Stimulated activated CD8-positive, alpha-beta memory T cell treated with anti-CD3 and anti-CD28 coated beads, Interleukin-2, amount 100 ng/mL, for 1 hour (primary cell): Measurements from ENCODE around the gene CAST.
A peak's percentile ranks its signal among the peaks of the same experiment; 100 is the strongest.
"Not testable (repeated sequence)": the region's sequence is repeated elsewhere in the genome, so short reads cannot be mapped to it uniquely, and the experiment has no call there.

ENCODE experiments used
- DNase-seq, 2 donors: peaks; one replicate each; pipeline ENCODE4 v3.0.0-alpha.2; 2020; ENCODE audit warnings: low read depth in 2 of 2

The CAST gene

DNA sequence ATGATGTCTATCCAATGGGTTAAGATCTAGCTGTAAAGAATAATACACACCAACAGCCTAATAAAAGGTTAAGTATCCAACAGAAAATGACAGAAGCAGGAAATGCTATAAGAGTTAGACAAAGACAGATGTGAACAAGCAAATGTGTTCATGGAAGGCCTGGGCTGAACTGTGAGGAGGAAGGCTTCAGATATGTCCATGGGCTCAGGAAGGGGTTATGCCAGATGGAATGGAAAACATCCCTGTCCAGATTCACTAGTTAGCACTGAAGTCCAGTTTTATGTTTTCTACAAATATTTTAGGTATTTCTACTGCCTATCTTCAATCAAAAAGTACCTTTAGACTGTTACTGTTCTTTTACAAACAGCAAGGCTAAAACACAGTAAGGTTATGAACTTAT is 118.5 kb downstream of the CAST start:
- no peak for DNase-seq

DNA sequence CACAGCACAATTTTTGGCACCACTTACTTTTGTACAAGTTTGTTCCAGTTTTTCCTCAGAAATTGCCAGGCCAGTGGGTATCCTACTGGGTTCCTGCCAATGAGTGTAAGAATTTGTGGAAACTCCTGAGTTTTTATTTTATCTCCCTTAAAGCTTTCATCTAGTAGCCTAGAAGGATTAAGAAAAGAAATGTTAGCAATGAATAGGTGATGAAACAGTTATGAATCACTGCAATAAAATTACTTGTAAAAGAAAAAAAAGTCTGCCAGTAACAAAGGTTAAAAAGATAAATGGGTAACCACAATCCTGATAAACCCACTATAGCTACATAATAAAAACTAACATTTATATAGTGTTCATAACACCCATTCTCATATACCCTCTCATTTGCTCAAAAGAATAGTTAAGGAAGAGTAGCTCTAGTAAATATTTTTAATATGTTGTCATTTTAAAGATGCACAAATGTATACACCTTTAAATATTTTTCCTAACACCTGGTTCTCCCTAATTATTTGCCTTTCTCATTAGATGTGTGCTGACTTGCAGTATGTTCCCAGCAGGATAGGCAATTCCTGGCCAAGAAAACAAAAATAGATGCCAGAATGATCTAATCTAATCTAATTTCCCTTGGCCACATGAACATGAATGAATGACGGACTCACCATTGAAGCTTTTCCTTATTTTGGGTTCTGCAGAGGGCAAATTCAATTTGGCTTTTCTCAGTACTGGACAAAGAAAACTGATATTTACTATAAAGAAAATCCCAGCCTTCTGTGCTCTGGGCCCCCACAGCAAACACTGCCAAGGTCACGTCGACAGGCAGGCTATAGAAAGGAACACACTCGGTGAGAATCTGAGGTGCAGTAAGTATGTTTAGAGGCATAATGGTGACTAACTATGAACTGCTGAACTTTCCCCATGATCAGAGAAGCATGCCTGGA is 119.1 kb downstream of the CAST start:
- no peak for DNase-seq

DNA sequence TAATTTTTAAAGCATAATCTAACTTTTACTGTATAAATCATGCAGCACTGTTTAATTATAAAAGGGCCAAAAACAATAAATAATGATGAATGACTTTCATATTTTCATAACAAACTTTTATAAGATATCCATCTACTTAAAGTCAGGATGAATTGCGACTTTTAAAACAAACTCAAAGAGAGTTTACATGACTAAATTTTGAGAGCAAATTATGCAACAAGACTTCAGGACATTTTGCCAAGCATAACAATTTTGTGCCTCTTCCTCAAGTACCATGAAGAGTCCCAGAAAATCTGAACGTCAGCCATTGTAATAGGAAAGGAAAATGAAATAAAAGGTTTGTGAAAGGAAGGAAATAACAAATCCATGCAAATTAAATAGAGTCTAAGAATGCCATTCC is 121.2 kb downstream of the CAST start:
- no peak for DNase-seq

DNA sequence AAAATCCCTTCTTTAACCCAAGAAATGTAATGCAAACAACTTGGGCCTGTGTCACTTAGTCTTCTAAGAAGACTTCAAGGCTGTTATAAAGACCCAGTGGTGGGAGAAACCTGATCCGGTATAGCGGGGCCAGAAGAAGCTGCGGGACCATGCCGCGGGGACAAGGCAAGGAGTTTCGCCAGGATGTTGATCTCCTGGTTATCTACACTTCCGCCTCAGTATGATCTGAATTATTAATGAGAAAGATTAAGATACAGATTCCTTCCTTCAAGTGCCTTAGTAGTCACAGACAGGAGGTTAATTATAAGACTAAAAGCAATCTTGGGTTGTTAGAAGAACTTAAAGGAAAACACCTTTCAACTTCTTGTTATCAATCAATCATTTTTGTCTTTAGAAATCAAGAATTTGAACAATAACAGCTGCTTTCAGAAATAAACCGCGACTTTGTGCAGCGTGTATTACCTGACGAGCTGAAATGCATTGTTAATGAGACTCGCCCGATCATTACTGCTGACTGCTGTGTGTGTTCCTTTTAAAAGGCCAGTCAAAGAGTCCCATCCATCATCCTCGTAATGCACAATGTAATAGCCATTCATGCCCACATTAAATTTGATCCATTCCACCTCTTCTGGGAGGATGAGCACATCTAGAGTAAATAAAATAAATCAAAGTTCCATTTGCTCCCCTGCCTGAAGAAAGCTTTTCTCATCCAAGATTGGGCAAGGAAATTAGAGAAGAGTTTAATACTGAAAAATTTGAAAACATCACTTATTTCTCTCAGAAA is 123.3 kb downstream of the CAST start:
- DNase-seq: no peak

- no peak for DNase-seq
Observed at GRCh38 chr5:96788112-96788749, 126.1 kb downstream of the CAST start.

DNA sequence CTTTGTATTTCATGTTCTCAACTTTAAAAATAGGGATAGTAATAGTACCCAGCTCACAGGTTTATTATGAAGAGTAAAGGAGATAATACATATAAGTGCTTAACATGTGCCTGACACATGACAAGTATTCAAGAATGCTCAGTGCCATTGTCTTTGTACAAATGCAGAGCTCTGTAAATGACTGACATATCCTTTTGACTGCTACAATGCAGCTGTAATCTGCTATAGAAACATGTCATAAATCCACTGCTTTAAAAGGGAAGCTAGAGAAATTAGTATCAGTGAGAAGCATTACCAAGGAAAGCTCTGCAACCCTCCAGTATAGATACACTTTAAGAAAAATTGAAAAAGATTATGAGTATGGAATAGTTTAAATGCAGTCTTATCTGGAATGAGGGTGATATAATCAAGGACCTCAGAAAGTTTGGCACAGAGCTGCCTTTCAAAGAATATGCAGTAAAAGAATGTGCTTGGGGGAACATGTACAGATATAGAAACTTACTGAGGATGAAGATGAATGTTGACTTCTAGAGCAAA is 127.7 kb downstream of the CAST start:
- DNase-seq: no peak

GRCh38 chr5:96790961-96791504 is 128.9 kb downstream of the CAST start:
- DNase-seq: no peak

DNA sequence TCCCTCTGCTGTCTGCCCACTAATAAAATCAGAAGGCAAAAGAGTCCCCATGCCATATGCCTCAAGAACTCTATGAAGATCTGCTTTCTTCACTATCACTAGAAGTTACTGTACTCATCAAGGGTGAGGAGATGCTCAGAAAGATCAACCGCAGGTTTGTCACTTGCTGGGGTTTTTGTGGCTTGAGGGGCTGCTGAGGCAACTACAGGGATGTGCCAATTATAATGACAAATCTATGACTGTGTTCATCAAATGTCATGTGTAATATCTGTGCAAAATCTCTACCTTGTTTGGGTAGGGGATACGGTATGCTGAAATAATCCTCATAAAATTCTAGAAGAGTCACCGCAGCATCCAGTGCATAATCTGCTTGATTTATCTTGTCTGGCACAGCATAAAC is 132.6 kb downstream of the CAST start:
- DNase-seq: peak; percentile 18 to 35

DNA sequence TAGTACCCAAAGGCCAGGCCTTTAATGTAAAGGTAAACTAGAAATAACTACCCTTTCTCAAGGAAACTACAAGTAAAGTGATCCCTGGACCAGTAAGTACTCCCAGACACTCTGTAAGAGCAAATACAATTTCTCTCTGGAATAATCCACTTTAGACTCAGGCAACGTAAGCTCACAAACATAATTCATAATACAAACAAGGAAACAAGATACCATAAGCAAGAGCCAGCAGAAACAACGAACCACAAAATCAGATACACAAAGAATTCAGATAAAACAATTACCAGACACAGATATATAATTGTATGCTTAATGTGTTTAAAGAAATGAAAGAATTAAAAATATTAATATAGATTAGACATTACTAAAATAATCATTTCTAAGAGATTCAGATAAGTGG is 133.4 kb downstream of the CAST start:
- no peak for DNase-seq

GRCh38 chr5:96796434-96796833 is 134.3 kb downstream of the CAST start:
- DNase-seq: no peak

- DNase-seq: not testable (repeated sequence)
Observed at GRCh38 chr5:96801718-96802117, 139.5 kb downstream of the CAST start.

GRCh38 chr5:96807075-96807654 is 145.0 kb downstream of the CAST start:
- DNase-seq: no peak

- DNase-seq: no peak
Observed at GRCh38 chr5:96808541-96808828, 146.3 kb downstream of the CAST start.

GRCh38 chr5:96808868-96809558 is 146.8 kb downstream of the CAST start:
- no peak for DNase-seq

DNA sequence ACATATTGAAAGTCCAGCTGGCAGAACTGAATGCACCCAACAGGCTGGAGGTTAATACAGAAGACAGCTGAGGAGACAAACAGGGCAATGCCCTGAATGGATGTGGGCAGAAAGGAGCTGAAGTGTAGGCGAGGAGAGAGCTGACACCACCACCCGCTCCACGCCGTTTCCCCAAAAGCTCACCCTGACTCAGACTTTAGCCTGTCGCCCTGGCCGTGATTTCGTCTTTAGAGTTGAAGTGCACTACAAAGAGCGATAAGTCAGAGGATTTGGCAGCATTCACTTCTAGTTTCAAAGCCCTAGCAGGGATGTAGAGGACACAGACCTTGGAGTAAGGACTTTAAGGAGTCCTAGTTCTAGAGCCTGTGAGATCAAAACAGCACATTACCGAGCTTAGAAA is 147.7 kb downstream of the CAST start:
- DNase-seq: no peak

DNA sequence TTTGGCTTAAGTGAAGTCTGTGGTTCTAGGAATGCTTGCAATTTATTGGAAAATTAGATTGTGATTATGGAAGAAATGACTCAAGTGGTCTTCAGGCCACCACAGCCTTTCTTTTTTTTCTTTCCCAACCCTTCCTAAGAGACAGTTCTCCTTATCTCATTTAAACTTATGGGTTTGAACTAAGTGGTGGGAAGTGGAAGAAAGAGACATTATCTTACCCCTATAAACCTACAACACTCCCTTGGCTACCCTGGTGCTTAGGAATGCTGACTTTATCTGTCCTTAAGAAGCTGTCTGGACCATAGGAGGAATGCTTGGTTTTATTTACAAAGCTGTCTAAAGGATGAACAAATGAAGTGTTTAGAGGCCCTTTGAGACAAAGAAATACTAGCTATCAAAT is 150.7 kb downstream of the CAST start:
- DNase-seq: no peak

DNA sequence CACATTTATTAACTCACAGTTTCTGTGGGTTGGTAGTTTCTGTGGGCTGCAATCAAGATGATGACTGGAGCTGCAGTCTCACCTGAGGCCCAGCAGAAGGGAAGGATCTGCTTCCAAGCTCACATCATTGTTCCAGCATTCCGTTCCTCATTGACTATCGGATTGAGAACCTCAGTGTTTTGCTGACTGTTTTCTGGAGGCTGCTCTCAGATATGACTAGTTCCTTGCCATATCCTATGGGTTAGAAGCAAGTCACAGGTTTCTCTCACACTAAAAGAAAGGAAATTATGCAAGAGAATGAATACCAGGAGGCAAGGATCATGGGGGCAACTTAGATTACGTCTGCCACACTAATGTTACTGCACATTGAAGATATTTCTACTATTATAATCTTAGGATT is 151.9 kb downstream of the CAST start:
- DNase-seq: no peak

- peak in 1 of 2 donors; percentile 24 for DNase-seq
Observed at GRCh38 chr5:96816411-96816939, 154.3 kb downstream of the CAST start.

DNA sequence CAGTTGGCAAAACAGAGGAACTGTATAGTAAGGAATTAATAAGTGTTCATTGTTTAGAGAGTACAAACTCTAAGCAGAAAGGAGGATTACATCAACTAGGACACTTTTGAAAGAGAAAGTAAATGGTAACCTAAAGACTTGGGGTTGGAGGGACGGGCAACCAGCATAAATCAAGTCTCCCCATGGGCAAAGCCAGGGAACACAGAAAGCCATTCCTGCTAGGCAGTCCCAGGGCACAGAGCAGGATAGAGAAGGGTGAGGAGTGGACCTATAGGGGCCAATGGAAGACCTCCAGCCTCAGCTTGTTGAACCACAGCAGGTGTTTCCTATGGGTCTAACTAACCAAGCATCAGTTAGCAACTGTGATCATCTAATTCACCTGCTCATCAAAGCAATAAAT is 154.8 kb downstream of the CAST start:
- no peak for DNase-seq

GRCh38 chr5:96817506-96817905 is 155.3 kb downstream of the CAST start:
- DNase-seq: no peak
